HG02970 (cell line): Measurements from ENCODE around the gene EIF2AK2.
A peak's percentile ranks its signal among the peaks of the same experiment; 100 is the strongest.

Experiments used
- ATAC-seq: cut with Tn5 transposase; IDR thresholded peaks from one replicate; pipeline ENCODE4 v1.9.1; 2021; ENCODE audit warnings: mild to moderate bottlenecking, moderate library complexity, moderate number of reproducible peaks; ENCODE audit not compliant: unreplicated experiment, low FRiP score

Gene EIF2AK2

GRCh38 chr2:37105150-37105549 lies 51.6 kb downstream of the EIF2AK2 start:
- ATAC-seq, result no peak

GRCh38 chr2:37104178-37104577 lies 52.6 kb downstream of the EIF2AK2 start:
- no peak for ATAC-seq

GRCh38 chr2:37102588-37102987 lies 54.2 kb downstream of the EIF2AK2 start:
- no peak for ATAC-seq

- no peak for ATAC-seq
Observed at GRCh38 chr2:37100054-37100453, 56.7 kb downstream of the EIF2AK2 start.

- ATAC-seq, result no peak
Observed at GRCh38 chr2:37098416-37099118, 58.2 kb downstream of the EIF2AK2 start.

GRCh38 chr2:37096568-37096967 lies 60.2 kb downstream of the EIF2AK2 start:
- ATAC-seq, result no peak

GRCh38 chr2:37091873-37092272 lies 64.9 kb downstream of the EIF2AK2 start:
- no peak for ATAC-seq

GRCh38 chr2:37090019-37090477 lies 66.7 kb downstream of the EIF2AK2 start:
- ATAC-seq, result peak; percentile 66

GRCh38 chr2:37085731-37086147 lies 71.0 kb downstream of the EIF2AK2 start:
- no peak for ATAC-seq

- ATAC-seq, result no peak
Observed at GRCh38 chr2:37084797-37085196, 72.0 kb downstream of the EIF2AK2 start.

GRCh38 chr2:37083873-37084794 lies 72.6 kb downstream of the EIF2AK2 start, which contains the start of the genes GPATCH11 and HEATR5B:
GPATCH11 (plus strand) TSS chr2:37084518; CDS start chr2:37088382, 3,864 bp downstream.
HEATR5B (minus strand) TSS chr2:37084372; CDS start chr2:37083414, 958 bp downstream.
- peak; percentile 95 for ATAC-seq

- ATAC-seq, result no peak
Observed at GRCh38 chr2:37080689-37081088, 76.1 kb downstream of the EIF2AK2 start.

GRCh38 chr2:37080266-37080665 lies 76.5 kb downstream of the EIF2AK2 start:
- ATAC-seq, result no peak

GRCh38 chr2:37070931-37071330 lies 85.8 kb downstream of the EIF2AK2 start:
- ATAC-seq, result no peak

- ATAC-seq, result no peak
Observed at GRCh38 chr2:37068686-37069085, 88.1 kb downstream of the EIF2AK2 start.

- no peak for ATAC-seq
Observed at GRCh38 chr2:37061776-37062175, 95.0 kb downstream of the EIF2AK2 start.

GRCh38 chr2:37061013-37061711 lies 95.6 kb downstream of the EIF2AK2 start:
- ATAC-seq, result no peak

- no peak for ATAC-seq
Observed at GRCh38 chr2:37060446-37060845, 96.3 kb downstream of the EIF2AK2 start.

- no peak for ATAC-seq
Observed at GRCh38 chr2:37059841-37060240, 96.9 kb downstream of the EIF2AK2 start.

- no peak for ATAC-seq
Observed at GRCh38 chr2:37052600-37053332, 104.0 kb downstream of the EIF2AK2 start.
